Suprapubic skin (tissue), 3 donors: ENCODE measurements around the gene SLC48A1.

Source experiments
- POLR2AphosphoS5 ChIP-seq, 3 donors: sonication (generic); formaldehyde crosslinking; IDR thresholded peaks; one replicate each; pipeline ENCODE4 v1.6.1; 2017; ENCODE audit warnings: antibody characterized with exemption in 3 of 3
- TF ChIP-seq, protein P1 (sequence below), 2 donors: fragments of 200-600 bp in 1 of 2; fragments of 450-650 bp in 1 of 2; sonication (generic) in 1 of 2; IDR thresholded peaks; one replicate each; pipeline ENCODE4 v1.5.1; 2016 to 2019; ENCODE audit warnings: antibody characterized with exemption in 2 of 2, mild to moderate bottlenecking in 1 of 2, moderate library complexity in 1 of 2

DNA sequence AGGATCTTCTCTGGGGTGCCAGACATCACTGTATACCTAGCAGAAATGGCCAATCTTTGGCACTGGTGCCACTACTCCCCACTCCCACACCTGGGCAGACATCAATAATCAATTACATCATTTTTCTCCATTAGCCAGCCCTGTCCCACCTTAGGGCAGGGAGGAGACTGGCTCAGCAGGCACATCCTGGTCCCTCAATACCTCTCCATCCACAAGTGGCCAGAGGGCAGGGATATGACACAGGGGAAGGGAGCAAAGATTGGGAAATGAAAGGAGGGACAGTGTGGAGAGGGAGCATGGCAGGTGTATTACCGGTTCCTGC, 24.6 kb upstream of the SLC48A1 start:
- no peak for TF ChIP-seq POLR2AphosphoS5 (IDR thresholded peaks at IDR 0.05)
- TF ChIP-seq, protein P1, sequence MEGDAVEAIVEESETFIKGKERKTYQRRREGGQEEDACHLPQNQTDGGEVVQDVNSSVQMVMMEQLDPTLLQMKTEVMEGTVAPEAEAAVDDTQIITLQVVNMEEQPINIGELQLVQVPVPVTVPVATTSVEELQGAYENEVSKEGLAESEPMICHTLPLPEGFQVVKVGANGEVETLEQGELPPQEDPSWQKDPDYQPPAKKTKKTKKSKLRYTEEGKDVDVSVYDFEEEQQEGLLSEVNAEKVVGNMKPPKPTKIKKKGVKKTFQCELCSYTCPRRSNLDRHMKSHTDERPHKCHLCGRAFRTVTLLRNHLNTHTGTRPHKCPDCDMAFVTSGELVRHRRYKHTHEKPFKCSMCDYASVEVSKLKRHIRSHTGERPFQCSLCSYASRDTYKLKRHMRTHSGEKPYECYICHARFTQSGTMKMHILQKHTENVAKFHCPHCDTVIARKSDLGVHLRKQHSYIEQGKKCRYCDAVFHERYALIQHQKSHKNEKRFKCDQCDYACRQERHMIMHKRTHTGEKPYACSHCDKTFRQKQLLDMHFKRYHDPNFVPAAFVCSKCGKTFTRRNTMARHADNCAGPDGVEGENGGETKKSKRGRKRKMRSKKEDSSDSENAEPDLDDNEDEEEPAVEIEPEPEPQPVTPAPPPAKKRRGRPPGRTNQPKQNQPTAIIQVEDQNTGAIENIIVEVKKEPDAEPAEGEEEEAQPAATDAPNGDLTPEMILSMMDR (IDR thresholded peaks at IDR 0.05) = no peak
